GM18519 (cell line): ENCODE results near the gene PSMC1.
A peak's percentile ranks its signal among the peaks of the same experiment; 100 is the strongest.
"Not testable (repeated sequence)": the region's sequence is repeated elsewhere in the genome, so short reads cannot be mapped to it uniquely, and the experiment has no call there.

ENCODE experiments used
- ATAC-seq: cut with Tn5 transposase; IDR thresholded peaks from one replicate; pipeline ENCODE4 v1.9.1; 2021; ENCODE audit warnings: mild to moderate bottlenecking, moderate library complexity; ENCODE audit not compliant: unreplicated experiment, low FRiP score

PSMC1 gene

DNA sequence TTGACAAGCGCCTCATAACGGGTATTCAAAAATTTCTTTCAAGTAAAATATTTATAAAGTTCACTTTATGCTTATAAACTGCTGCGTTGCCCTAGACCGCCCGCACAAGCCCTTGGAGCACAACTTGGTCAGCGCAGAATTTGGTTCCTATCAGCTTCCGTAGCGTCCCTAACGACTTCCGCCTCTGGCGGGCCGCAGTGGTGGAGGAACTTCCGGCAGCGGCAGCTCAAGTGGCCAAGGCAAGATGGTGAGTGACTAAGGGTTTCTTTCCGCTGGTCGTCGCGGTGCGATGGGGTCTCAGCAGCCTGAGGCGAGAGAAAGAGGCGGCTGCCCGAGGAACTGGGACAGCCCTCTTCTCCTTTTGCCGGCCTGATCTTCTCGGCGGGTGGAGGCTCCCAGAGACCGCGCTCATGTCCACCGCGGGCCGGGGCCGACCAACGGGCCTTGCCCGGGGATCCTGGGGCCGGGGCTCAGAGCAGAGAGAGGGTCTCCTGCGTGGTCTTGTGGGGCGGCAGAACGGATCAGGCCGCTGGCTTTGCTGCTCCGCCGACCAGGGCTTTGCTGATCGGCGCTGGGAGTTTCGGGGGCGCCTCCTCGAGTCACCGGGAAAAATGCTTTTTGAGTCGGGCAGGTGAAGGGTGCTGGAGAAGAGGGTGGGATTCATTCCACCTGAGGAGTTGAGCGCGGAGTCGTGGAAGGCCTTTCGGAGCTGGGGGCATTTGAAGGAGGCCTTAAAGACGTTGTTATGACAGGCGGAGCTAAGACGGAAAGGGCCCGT, at the start of gene PSMC1:
Gene PSMC1, plus strand, starts transcription at position 200 of the 778 bp plus-strand sequence. Its CDS starts 45 bp downstream, at position 245.
- peak; percentile 86 for ATAC-seq

DNA sequence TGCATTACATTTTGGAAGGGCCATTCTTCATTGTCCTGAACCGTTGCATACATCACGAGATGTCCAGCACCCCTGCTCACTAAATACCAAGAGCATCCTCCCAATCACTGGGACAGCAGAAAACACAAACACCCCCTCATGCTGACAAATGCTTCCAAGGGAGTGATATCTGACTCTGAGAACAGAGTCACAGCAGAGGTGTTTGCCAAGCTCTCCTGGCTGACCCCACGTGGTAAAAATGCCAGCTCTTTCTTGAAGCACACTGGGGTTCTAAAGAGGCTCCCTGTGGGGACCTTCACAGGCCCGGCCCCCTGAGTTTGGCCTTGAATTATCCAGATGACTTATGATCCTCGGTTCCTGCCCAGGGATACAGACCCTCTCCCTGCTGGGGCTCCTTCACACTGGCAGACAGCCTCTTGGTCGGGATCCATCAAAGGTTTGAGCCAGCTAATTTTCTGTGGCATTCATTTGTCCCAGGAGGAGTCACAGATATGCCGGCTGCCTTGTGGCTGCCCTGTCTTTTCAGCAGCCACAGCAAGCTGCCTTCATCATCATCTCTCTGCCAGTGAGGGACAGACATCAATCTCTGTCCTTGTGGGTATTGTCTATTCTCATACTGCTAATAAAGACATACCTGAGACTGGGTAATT, 43.1 kb upstream of the PSMC1 start:
- ATAC-seq = no peak

DNA sequence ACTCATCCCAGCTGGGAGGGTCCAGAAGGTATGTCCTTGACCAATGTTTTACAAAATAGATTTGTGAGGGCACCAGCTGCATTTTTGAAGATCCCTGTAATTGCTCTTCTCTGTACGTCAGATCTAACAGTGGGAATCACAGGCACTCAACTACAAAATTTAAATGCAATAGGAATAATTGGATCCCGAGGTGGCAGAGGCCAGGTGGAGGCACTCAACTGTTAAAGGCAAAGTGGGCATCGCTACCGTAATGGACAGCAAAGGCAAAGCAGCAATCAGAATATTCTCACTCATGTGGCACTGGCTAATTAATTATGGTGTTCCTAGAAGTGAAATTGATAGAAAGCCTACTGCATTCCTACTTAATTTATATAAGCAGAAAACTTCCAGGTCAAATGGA, 27.9 kb upstream of the PSMC1 start:
- no peak for ATAC-seq

DNA sequence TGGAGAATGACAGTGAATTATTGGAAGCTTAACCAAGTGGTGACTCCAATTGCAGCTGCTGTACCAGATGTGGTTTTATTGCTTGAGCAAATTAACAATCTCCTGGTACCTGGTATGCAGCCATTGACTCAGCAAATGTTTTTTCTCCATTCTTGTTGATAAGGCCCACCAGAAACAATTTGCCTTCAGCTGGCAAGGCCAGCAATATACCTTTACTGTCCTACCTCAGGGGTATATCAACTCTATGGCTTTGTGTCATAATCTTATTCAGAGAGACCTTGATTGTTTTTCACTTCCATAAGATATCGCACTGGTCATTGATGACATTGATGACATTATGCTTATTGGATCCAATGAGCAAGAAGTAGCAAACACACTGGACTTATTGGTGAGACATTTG, 26.4 kb upstream of the PSMC1 start:
- ATAC-seq = not testable (repeated sequence)

DNA sequence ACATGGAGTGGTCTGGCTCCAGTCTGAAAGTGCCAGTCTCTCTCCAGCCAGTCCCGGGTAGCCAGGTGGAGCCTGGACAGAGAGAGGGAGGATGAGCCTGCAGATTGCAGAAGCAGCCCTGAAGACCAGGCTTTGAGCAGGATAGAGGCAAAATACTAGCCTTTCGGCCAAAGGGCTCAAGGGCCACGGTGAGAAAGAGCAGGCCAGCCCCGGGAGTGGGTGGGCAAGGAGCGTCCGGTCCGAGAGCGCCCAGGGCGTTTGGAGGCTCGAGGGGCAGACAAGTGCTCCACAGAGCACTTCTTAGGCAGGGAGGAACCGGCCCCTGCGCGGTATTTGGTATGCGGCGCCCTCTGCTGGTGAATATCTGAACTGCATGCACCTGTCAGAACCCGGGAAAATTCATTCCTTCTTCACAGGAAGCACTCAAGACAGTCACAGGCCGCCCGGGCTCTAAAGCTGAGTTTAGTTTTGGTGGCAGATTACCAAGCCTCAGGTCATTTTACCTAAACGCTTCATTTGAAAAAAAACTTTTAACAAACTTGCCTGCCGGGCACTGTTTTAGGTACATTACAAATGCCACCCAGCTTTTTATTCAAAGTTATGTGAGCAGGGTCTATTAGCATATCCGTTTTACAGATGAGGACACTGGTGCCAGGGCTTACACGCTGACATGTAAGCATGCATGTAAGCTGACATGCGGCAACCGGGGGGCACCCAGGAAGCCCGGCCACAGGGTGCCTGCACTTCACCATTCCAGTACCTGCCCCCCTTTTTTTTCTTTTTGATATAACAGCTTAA, 21.0 kb upstream of the PSMC1 start:
- ATAC-seq = no peak

DNA sequence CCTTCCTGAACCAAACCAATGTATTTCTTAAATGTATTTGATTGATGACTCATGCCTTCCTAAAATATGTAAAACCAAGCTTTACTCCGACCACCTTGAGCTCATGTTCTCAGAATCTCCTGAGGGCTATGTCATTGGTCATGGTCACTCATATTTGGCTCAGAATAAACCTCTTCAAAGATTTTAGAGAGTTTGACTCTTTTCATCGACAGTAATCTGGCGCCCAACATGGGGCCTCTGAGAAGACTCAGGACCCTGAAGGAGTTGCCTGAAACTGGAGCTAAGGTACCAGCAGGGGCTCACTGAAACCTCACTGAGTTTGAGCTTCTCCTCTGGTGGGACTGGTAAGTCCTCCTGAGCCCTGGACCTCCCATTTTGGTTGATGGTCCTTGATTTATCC, 17.2 kb upstream of the PSMC1 start:
- no peak for ATAC-seq

DNA sequence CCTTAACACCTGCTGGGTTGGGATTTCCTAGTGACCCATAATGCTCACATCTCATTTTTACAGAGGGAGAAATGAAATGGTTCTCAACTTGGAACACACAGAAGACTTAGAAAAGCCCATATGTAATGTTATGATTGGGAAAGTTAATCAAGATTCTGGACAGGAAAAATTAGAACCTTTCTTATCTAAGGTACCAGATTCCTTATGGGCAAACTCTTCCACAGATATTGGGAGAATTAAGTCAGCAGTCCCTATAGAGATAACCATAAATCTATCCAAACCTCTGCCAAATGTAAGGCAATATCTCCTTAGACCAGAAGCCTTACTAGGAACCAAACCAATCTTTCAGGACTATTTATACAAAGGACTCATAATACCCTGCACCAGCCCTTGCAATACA, 13.9 kb upstream of the PSMC1 start:
- no peak for ATAC-seq

DNA sequence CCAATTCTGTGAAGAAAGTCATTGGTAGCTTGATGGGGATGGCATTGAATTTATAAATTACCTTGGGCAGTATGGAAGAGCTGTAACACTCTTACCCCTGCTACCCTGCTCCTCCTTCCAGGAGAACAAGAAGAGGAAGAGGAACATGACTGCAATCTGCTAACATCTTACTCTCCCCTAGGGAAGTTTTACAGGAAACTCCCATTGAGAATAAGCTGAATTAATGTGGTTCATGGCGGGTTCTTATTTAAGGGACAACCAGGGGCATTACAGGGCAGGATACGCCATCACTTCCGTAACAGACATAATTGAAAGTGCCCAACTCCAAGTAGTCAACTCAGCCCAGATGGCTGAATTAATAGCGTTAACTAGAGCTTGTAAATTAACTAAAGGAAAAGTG, 9.4 kb upstream of the PSMC1 start:
- no peak for ATAC-seq

DNA sequence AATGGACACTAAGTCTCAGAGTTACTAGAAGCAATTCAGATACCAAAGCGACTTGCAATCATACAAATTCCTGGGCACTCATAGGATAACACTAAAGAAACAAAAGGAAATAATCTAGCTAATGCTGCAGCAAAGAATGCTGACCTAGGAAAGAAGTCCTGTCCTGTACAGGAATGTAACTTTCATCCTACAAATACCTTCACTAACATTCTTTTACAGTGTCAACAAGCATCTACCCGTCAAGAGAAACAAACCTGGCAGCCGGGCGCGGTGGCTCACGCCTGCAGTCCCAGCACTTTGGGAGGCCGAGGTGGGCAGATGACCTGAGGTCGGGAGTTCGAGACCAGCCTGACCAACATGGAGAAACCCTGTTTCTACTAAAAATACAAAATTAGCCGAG, 8.9 kb upstream of the PSMC1 start:
- not testable (repeated sequence) for ATAC-seq

DNA sequence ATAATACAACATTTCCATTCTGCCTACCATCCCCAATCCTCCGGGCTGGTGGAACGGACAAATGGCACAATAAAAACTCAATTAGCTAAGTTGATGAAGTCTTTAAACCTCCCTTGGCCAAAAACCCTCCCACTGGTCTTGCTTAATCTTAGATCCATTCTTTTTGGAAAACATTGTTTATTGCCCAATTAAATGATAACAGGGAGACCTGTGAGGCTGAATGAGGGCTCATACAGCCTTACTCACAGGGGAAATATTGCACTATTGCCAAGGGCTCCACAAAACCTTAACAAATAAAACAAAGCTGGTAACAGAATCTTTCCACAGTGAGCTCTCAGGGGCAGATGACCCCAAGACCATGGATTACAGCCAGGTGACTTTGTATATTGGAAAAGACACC, 7.8 kb upstream of the PSMC1 start:
- no peak for ATAC-seq

DNA sequence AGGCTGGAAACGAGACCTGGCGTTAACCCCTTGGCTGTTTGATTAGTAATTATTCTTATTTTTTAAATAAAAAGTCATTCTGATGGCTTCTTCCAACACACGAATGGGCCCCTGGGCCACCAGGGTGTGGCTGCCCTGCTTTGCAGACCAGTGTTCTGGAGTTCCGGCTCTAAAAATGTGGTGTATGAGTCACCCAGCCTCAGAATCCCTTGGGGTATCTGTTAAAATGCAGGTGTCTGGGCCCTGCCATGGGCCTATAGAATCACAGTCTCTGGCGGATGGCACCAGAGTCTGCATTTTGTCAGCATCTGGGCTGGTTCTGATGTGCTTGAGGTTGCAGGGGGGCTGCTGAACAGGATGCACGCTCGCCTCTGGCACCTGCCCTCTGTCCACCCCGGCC, 2.5 kb upstream of the PSMC1 start:
- no peak for ATAC-seq

DNA sequence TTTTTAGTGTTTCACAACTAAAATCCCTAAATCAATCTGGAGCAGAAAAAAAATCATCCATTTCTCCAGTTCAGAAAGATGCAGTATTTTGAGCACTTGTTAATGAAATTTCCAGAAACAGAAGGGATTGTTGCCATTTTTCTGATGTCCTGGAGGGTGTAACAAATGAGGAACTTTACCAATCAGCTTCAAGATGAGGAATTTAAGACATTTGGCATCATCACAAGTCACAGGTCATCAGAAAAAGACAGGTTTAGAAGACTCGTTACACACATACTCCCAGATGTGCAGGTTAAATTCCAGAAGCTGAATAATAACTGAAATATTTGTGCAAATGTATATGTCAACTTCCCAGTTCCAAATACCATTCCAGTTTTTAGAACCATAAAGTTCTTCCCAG, 482 bp upstream of the PSMC1 start:
- no peak for ATAC-seq

DNA sequence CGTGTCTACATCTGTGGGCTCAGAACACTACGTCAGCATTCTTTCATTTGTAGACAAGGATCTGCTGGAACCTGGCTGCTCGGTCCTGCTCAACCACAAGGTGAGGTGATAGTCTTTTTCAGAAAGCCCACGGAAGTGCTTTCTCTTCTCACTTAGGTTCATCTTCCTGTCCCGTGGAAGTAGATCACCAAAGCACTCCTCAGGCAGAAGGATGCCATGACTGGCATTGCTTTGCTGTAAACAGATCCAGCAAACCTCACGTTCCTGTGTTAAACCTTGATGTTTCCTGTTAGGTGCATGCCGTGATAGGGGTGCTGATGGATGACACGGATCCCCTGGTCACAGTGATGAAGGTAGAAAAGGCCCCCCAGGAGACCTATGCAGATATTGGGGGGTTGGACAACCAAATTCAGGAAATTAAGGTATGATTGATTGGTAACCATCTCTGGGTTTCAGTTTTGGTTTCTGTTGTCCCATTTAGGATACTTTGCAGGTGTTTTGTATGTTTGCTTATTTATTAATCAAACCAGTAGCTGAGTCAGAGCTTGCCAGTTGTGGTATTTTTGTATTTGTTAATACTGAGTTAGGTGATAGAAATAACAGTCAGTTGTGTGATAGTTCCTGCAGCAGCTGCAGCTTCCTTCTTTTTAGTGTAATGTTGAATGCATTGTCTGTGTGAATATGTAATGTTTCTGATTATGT, 7.5 kb downstream of the PSMC1 start:
- no peak for ATAC-seq

DNA sequence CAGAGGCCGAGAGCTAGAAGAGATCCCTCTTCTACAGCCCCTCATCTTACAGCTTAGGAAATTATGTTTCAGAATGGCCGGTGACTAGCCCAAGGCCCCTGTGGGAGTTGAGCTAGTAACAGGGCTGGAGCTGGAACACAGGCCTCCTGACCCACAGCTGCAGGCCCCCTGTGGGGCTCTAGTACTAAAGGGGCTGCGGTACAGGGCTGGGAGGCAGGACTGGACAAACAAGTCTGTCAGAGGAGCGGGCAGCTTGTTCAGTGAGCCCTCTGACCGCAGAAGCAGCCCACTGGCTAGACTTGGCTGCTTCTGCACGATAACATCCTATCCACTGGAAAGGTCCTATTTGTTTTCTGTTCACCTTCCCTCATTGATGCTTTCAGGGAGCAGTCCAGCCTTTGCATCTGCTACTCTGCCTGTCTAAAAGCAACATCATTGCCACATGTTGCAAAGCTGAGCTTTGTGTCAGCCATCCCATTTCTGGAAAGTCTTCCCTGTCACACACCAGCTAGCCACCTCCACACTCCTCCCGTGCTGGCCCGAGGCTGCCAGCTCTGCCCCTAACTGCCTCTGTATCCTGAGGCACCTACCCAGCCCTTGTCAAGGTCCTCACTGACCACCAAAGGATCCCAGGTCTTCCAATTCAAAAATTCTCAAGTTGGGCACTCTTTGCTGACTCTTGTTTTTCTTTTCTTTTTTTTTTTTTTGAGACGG, 10.2 kb downstream of the PSMC1 start:
- ATAC-seq = no peak

DNA sequence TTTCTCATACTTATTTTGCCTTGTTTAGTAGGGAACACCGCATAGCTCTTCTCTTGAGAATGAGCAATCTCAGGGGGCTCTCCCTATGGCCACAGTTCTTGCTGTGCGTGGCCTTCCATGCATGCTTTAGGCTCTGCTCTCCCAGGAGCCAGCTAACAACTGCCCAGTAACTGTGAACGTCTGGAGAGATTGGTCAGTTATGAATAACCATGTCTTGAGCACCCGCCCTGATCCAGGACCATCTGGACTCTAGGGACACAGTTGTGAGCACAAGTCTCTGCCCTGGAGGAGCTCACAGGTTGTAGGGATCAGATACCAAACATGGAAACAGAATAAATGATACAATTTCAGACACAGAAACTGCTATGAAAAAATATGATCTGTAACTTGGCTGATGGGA, 12.1 kb downstream of the PSMC1 start:
- no peak for ATAC-seq

DNA sequence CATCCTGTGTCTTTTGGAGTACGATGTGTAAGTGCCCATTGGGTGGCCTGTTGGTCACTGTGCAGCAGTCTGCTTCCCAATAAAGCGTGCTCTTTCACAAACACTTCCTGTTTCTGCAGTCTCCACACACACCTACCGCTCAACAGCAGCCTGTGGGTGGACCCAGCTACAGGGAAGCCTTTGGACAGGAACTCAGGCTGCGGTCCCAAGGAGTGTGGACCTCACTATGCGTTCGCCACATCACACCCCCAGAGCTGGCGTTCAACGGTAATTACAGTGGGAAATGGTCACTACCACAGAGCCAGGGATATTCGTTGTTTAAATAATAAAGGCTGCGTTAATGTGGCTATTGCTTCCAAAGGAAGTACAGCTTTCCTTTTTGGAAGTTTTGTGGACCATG, 16.2 kb downstream of the PSMC1 start:
- no peak for ATAC-seq

DNA sequence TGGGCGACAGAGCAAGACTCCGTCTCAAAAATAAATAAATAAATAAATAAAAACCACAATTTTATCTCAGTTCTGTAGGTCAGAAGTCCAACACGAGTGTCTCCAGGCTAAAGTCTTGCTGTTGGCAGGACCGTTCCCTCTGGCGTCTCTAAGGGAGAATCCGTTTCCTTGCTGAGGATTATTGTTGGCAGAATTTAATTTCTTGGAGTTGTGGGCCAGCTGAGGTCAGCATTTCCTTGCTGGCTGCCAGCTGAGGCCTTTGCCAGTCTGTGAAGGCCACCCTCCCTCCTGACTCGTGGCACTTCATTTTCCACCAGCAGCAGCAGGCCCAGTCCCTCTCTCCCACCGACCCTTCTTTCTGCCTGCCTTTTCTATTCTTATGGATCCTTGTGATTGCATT, 17.2 kb downstream of the PSMC1 start:
- ATAC-seq = no peak

DNA sequence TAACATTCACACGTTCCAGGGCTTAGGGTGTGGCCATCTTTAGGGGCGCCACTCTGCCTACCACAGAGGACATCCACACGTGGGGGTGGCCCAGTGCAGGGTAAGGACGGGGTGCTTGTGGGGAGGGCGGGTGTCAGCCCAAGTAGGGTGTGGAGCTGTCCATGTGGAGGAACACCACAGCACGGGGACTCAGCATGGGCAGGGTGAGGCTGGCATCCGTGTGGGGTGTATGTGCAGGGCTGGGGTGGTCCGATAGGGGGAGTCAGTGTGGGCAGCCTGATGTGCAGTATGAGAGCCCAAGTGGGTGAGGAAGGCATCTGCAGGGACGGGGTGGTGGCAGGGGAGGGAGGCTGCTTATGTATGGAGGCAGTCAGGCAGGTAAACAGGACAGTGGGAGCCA, 17.7 kb downstream of the PSMC1 start:
- ATAC-seq = no peak

DNA sequence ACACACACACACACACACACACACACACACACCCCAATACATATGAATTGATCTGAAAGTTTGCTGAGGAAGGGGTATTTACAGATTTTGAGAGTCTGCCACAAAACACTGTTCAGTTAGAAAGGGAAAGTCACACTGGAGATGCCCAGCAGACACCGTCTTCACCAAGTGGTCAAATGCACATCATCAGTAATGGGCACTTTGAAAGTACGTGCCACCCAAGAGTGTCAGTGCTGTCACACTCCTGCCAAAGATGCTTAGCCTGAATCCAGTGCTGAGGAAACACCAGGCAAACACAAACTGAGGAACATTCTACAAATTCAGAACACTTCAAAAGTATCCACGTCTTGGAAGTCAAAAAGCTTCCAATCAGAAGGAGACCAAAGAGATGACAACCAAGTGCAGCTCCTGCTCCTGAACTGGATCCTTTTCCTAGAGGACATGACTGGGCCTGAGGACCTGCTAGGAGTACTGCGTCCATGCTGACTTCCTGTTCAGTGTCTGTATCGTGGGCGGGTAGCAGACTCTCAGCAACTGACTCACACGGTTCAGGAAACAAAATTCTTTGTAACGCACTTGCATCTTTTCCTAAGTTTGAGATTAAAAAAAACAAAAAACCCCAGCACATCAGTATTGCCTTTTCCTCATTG, 18.6 kb downstream of the PSMC1 start:
- no peak for ATAC-seq

DNA sequence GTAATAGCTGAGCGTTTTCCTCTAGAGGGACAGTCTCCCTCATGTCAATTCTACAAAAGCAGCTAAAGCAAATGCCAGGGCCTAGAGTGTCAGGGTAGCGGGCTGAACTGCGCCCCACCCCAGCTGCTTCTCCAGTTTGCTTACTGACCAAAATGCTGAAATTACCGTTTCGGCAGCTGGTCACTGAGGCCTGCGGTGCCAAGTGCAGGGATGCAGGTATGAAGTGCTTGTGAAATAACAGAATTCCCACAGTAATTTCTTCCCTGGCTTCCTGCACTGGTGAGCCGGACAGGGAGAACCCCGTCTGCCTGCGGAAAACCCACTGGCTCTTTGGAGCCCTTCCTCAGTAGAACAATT, 19.1 kb downstream of the PSMC1 start:
- no peak for ATAC-seq
